ENCODE data around the gene FRMD8. TPM values are rescaled to one million over a fixed set of nuclear protein-coding genes. Genes with fewer than 3 reads are reported as not detected.

FRMD8 gene
- total RNA-seq, 1 experiment from 2014 or later, result 22.7 TPM

GRCh38 chr11:65429068-65429681 lies 42.7 kb downstream of the FRMD8 start:
- no peak overlapping the region for H3T11ph ChIP-seq (ENCODE audit: low read length)
- H3K9ac ChIP-seq (ENCODE audit: extremely low read depth, insufficient read length, low read length), result no peak overlapping the region
- no peaks in the 10 kb centered on the region for H3K36me3 Mint-ChIP-seq (ENCODE audit: insufficient read depth in 1 of 3, low read depth in 3 of 3)
- no peak overlapping the region for H4K91ac ChIP-seq (ENCODE audit: insufficient read length, low read depth, low read length)
- no peak for DNase-seq
- H4K8ac ChIP-seq (replicated peaks; ENCODE audit: insufficient read length, low read depth, low read length), result no peak overlapping the region
- H3K4me1 Mint-ChIP-seq, result peaks cover 53 to 54% of the 10 kb centered on the region in 2 experiments
- no peak overlapping the region for H3K27ac ChIP-seq (ENCODE audit: insufficient read length, low read depth, low read length)
- no peak overlapping the region for H3K4ac ChIP-seq (ENCODE audit: low read depth, low read length)
- H2BK20ac ChIP-seq (ENCODE audit: low read depth, low read length, poor library complexity, severe bottlenecking), result no peak overlapping the region
- no peaks in the 10 kb centered on the region for H3K27me3 ChIP-seq (ENCODE audit: insufficient read depth, low read length)
- no peak overlapping the region for H2BK15ac ChIP-seq (ENCODE audit: low read depth, low read length)
- H2AK5ac ChIP-seq (ENCODE audit: insufficient read length, low read length), result no peak overlapping the region
- H2AFZ ChIP-seq (ENCODE audit: low read length), result no peak overlapping the region
- H2BK12ac ChIP-seq (ENCODE audit: insufficient read length, low read depth, low read length), result no peak overlapping the region
- H3K23me2 ChIP-seq (ENCODE audit: insufficient read length, low read depth, low read length, poor library complexity, severe bottlenecking), result no peaks in the 10 kb centered on the region
- no peaks in the 10 kb centered on the region for H3K9me3 ChIP-seq (ENCODE audit: control insufficient read depth, low read depth, low read length)
- H3K4me1 ChIP-seq (ENCODE audit: insufficient read depth, low read length), result peaks cover 21% of the 10 kb centered on the region
- H3K23ac ChIP-seq (ENCODE audit: insufficient read length, low read depth, low read length), result no peak overlapping the region
- no peak overlapping the region for H2BK5ac ChIP-seq (ENCODE audit: insufficient read length, low read length)
- no peaks in the 10 kb centered on the region for H3K27me3 Mint-ChIP-seq (ENCODE audit: low read depth)
- H3K79me2 ChIP-seq (ENCODE audit: insufficient read depth, low read length), result no peaks in the 10 kb centered on the region; the same call in 1 of the 2 replicates
- H2BK120ac ChIP-seq (ENCODE audit: low read depth, low read length, poor library complexity, severe bottlenecking), result no peak overlapping the region
- H4K20me1 ChIP-seq (ENCODE audit: control insufficient read depth, insufficient read depth, insufficient read length), result no peaks in the 10 kb centered on the region
- H3K27ac Mint-ChIP-seq, result no peak overlapping the region; a peak in 1 of 7 replicates
- H3K9me3 Mint-ChIP-seq, result no peaks in the 10 kb centered on the region
- no peaks in the 10 kb centered on the region for H3K79me1 ChIP-seq (ENCODE audit: insufficient read depth, low read depth, low read length, poor library complexity, severe bottlenecking)
- H3K14ac ChIP-seq (ENCODE audit: insufficient read depth, low read length), result no peak overlapping the region
- no peak overlapping the region for H4K5ac ChIP-seq (ENCODE audit: insufficient read length, low read depth, low read length)
- no peak overlapping the region for H3K4me2 ChIP-seq (ENCODE audit: insufficient read depth, insufficient read length, low read length)
- TF ChIP-seq CTCF (conservative IDR thresholded peaks at IDR 0.05), result no peak
- peak overlapping the region in 1 of 2 experiments; percentile 36; a peak in 2 of 5 replicates for H3K4me3 Mint-ChIP-seq
- no CpG with 5 or more reads among the region's 9 CpGs for WGBS (ENCODE audit: extremely low coverage, insufficient read length, low lambda C conversion rate)
- H3K18ac ChIP-seq (ENCODE audit: insufficient read length, low read depth, low read length), result no peak overlapping the region
- H3K56ac ChIP-seq (ENCODE audit: insufficient read length, low read depth, low read length), result no peak overlapping the region

Data from H9 (cell line).